Measurements from ENCODE around the gene ASPHD2. TPM values are rescaled to one million over a fixed set of nuclear protein-coding genes. Genes with fewer than 3 reads are reported as not detected.
"Not testable (repeated sequence)": the region's sequence is repeated elsewhere in the genome, so short reads cannot be mapped to it uniquely, and the experiment has no call there.

ASPHD2 gene
- total RNA-seq, 1 donor from 2014 or later = 4.9 TPM

DNA sequence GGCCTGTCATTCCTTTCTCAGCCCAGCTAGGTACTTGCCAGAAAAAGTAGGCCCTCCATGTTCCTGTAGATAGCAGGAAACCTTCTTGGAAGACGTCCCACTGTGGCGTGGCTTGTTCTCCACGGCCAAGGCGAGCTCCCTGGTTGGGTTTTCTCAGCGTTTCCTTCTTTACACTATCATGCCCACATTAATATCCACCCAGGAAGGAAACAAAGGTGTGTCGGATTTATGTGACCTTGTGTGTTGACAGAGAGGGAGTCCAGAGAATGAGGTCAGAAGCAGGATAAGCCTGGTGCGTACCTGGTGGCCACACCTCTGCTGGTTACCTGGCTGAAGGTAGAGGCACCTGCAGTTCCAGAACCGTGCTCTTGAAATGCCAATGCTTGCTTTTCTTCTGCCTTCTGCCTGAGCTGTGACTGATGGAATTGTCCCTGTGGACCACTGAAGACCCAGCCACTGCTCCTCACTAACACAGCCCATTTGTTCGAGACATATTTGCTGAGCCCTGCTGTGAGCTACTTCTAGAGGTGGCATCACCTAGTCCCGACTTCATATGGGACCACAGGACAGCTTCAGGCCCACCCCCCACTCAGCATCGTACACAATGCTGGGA, 7.9 kb downstream of the ASPHD2 start:
- no peaks in the 10 kb centered on the region for H3K9me3 Mint-ChIP-seq
- peaks cover 11% of the 10 kb centered on the region for H3K4me1 Mint-ChIP-seq
- H3K27ac Mint-ChIP-seq (ENCODE audit: unreplicated experiment) = no peak overlapping the region
- H3K36me3 Mint-ChIP-seq (ENCODE audit: low read depth) = no peaks in the 10 kb centered on the region
- H3K27me3 Mint-ChIP-seq (ENCODE audit: low read depth) = no peaks in the 10 kb centered on the region
- DNase-seq (ENCODE audit: low read depth, low spot score) = no peak
- no peak overlapping the region for H3K4me3 Mint-ChIP-seq
- TF ChIP-seq, protein P1, sequence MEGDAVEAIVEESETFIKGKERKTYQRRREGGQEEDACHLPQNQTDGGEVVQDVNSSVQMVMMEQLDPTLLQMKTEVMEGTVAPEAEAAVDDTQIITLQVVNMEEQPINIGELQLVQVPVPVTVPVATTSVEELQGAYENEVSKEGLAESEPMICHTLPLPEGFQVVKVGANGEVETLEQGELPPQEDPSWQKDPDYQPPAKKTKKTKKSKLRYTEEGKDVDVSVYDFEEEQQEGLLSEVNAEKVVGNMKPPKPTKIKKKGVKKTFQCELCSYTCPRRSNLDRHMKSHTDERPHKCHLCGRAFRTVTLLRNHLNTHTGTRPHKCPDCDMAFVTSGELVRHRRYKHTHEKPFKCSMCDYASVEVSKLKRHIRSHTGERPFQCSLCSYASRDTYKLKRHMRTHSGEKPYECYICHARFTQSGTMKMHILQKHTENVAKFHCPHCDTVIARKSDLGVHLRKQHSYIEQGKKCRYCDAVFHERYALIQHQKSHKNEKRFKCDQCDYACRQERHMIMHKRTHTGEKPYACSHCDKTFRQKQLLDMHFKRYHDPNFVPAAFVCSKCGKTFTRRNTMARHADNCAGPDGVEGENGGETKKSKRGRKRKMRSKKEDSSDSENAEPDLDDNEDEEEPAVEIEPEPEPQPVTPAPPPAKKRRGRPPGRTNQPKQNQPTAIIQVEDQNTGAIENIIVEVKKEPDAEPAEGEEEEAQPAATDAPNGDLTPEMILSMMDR (conservative IDR thresholded peaks at IDR 0.05) = no peak

DNA sequence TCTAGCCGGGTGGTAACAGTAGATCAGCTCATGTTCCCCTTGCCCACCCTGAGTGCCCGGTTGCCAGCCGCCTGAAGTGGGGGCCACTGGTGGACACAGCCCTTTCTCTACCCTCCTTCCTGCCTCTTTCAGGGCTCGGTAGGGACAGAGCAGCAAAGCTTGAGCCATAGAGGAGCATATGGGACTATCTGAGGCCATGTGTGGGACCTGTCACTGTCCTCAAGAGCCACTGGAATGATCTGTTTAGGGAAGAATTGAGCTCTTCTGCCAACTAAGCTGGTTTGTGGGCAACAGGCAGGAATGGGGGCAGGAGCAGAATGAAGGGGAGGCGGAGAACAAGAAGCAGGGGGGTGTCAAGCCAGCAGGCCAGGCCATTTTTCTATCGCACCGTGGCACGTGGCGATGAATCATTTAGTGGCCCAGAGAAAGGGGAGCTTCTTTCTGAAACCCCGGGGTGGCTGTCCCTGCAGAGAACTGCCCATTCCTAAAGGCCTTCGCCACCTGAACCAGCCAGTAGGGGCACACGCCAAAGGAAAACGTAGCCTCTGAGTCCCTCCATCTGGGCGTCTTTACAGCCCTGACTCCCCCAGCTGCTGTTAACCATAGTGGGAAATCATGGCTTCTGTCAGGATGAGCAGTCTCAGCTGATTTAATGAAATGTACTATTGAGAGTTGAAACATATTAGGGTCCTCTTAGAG, 8.8 kb downstream of the ASPHD2 start:
- no peaks in the 10 kb centered on the region for H3K36me3 Mint-ChIP-seq (ENCODE audit: low read depth)
- no peaks in the 10 kb centered on the region for H3K27me3 Mint-ChIP-seq (ENCODE audit: low read depth)
- DNase-seq (ENCODE audit: low read depth, low spot score) = no peak
- H3K27ac Mint-ChIP-seq (ENCODE audit: unreplicated experiment) = no peak overlapping the region
- TF ChIP-seq, protein P1 (conservative IDR thresholded peaks at IDR 0.05) = no peak
- peaks cover 3% of the 10 kb centered on the region for H3K4me1 Mint-ChIP-seq
- H3K9me3 Mint-ChIP-seq = no peaks in the 10 kb centered on the region
- no peak overlapping the region for H3K4me3 Mint-ChIP-seq

DNA sequence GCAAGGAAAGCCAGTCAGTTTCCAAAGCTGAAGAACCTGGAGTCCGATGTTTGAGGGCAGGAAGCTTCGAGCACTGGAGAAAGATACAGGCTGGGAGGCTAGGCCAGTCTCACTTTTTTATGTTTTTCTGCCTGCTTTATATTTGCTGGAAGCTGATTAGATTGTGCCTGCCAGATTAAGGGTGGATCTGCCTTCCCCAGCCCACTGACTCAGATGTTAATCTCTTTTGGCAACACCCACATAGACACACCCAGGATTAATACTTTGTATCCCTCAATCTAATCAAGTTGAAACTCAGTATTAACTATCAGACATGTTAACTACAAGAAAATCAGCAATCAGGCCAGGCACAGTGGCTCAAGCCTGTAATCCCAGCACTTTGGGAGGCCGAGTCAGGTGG, 9.7 kb downstream of the ASPHD2 start:
- H3K4me1 Mint-ChIP-seq; H3K36me3 Mint-ChIP-seq (ENCODE audit: low read depth); H3K9me3 Mint-ChIP-seq; H3K27ac Mint-ChIP-seq (ENCODE audit: unreplicated experiment); H3K27me3 Mint-ChIP-seq (ENCODE audit: low read depth); H3K4me3 Mint-ChIP-seq; DNase-seq (ENCODE audit: low read depth, low spot score): not testable (repeated sequence)

DNA sequence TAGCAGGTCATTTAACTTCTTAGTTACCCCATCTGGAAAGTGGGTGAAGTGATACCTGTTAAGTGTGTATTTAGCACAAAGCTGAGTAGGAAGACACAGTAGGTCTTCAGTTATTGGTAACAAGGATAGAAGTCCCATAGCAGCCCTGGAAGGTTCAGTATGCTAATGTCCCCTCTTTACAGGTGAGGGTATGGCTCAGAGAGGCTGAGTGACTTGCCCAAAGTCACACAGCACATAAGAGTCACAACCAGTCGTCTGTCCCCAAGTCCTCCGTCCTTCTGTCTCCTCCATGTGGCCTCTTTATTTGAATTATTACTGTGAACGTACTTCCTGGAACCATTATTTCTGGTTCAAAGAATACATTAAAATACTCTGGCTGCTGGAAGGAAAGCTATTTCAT, 10.5 kb downstream of the ASPHD2 start:
- H3K9me3 Mint-ChIP-seq = no peaks in the 10 kb centered on the region
- H3K4me3 Mint-ChIP-seq = no peak overlapping the region
- peaks cover 3% of the 10 kb centered on the region for H3K4me1 Mint-ChIP-seq
- TF ChIP-seq, protein P1 (conservative IDR thresholded peaks at IDR 0.05) = no peak
- H3K27me3 Mint-ChIP-seq (ENCODE audit: low read depth) = no peaks in the 10 kb centered on the region
- no peak overlapping the region for H3K27ac Mint-ChIP-seq (ENCODE audit: unreplicated experiment)
- no peak for DNase-seq (ENCODE audit: low read depth, low spot score)
- no peaks in the 10 kb centered on the region for H3K36me3 Mint-ChIP-seq (ENCODE audit: low read depth)

DNA sequence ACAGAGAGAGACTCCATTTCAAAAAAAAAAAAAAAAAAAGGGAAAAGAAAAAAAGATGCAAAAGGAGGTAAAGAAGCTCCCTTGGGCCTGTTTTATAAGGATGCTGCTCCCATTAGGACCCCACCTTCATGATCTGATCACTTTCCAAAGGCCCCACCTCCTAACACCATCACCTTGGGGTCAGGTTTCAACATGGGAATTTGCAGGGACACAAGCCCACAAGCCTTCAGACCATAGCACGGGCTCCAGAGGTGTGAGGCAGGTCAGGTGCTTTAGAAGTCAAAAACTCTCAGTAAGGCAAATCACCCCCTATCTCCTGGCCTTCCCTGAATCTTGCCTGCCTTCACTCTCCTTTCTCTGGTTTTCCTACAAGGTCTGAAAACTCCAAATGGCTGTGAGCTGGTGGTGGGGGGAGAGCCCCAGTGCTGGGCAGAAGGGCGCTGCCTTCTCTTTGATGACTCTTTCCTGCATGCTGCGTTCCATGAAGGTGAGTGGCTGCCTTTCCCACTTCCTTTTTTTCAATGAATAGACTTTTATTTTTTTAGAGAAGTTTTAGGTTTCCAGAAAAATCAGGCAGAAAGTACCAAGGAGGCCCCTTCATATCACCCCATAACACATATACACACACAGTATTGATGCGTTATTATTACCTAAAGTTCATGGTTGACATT, 13.2 kb downstream of the ASPHD2 start:
- Mint-ChIP-seq H3K4me3 (no peak overlapping the region), H3K4me1 (no peaks in the 10 kb centered on the region), H3K27me3 (ENCODE audit: low read depth) (no peaks in the 10 kb centered on the region), H3K9me3 (no peaks in the 10 kb centered on the region), H3K36me3 (ENCODE audit: low read depth) (no peaks in the 10 kb centered on the region), H3K27ac (ENCODE audit: unreplicated experiment) (no peak overlapping the region)
- TF ChIP-seq, protein P1 (conservative IDR thresholded peaks at IDR 0.05) = no peak
- DNase-seq (ENCODE audit: low read depth, low spot score) = no peak
